Neural cell (in vitro differentiated cells): ENCODE results near the gene ARRB1.

Experiments
- CTCF ChIP-seq: fragments of 450-650 bp; IDR thresholded peaks from 2 replicates; pipeline ENCODE4 v1.5.1; 2014; ENCODE audit warnings: antibody characterized with exemption, mild to moderate bottlenecking, moderate library complexity; ENCODE audit not compliant: poor library complexity, severe bottlenecking
- EP300 ChIP-seq: fragments of 450-650 bp; conservative IDR thresholded peaks from 2 replicates; pipeline ENCODE4 v1.6.1; 2014; ENCODE audit warnings: antibody characterized with exemption, mild to moderate bottlenecking, moderate library complexity; ENCODE audit not compliant: poor library complexity, severe bottlenecking
- EZH2 ChIP-seq: fragments of 200-600, 300-800 bp; shearing (Covaris generic), sonication (generic); IDR thresholded peaks from 2 replicates; pipeline ENCODE4 v1.6.1; 2014; ENCODE audit warnings: antibody characterized with exemption, low read length, borderline replicate concordance, mild to moderate bottlenecking; ENCODE audit not compliant: insufficient read depth, poor library complexity, severe bottlenecking
- MXI1 ChIP-seq: fragments of 450-650 bp; conservative IDR thresholded peaks from 2 replicates; pipeline ENCODE4 v1.6.1; 2014; ENCODE audit warnings: antibody characterized with exemption, mild to moderate bottlenecking; ENCODE audit not compliant: poor library complexity, severe bottlenecking
- POLR2AphosphoS5 ChIP-seq: IDR thresholded peaks from 2 replicates; pipeline ENCODE4 v1.6.1; 2012
- RAD21 ChIP-seq: fragments of 450-650 bp; conservative IDR thresholded peaks from 2 replicates; pipeline ENCODE4 v1.6.1; 2014; ENCODE audit warnings: antibody characterized with exemption, mild to moderate bottlenecking, moderate library complexity
- TF ChIP-seq, protein P1 (sequence below): IDR thresholded peaks from 2 replicates; pipeline ENCODE4 v1.6.1; 2012; ENCODE audit warnings: borderline replicate concordance

GRCh38 chr11:75219869-75220268, 131.6 kb downstream of the ARRB1 start:
- TF ChIP-seq, protein P1, sequence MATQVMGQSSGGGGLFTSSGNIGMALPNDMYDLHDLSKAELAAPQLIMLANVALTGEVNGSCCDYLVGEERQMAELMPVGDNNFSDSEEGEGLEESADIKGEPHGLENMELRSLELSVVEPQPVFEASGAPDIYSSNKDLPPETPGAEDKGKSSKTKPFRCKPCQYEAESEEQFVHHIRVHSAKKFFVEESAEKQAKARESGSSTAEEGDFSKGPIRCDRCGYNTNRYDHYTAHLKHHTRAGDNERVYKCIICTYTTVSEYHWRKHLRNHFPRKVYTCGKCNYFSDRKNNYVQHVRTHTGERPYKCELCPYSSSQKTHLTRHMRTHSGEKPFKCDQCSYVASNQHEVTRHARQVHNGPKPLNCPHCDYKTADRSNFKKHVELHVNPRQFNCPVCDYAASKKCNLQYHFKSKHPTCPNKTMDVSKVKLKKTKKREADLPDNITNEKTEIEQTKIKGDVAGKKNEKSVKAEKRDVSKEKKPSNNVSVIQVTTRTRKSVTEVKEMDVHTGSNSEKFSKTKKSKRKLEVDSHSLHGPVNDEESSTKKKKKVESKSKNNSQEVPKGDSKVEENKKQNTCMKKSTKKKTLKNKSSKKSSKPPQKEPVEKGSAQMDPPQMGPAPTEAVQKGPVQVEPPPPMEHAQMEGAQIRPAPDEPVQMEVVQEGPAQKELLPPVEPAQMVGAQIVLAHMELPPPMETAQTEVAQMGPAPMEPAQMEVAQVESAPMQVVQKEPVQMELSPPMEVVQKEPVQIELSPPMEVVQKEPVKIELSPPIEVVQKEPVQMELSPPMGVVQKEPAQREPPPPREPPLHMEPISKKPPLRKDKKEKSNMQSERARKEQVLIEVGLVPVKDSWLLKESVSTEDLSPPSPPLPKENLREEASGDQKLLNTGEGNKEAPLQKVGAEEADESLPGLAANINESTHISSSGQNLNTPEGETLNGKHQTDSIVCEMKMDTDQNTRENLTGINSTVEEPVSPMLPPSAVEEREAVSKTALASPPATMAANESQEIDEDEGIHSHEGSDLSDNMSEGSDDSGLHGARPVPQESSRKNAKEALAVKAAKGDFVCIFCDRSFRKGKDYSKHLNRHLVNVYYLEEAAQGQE = no peak
- TF ChIP-seq CTCF (no peak), RAD21 (no peak), POLR2AphosphoS5 (no peak), EZH2 (no peak), EP300 (no peak), MXI1 (no peak)
